Astrocyte (in vitro differentiated cells and primary cell): ENCODE measurements around the gene TAS2R50. TPM values are rescaled to one million over a fixed set of nuclear protein-coding genes. Genes with fewer than 3 reads are reported as not detected.

Experiments
- DNase-seq: peaks from one replicate; pipeline ENCODE4 v3.0.0-alpha.2; 2010; ENCODE audit warnings: low read depth
- FAIRE-seq: peaks from 2 replicates; lab custom pipeline; 2011; peaks lifted over from hg19 to GRCh38; lab: Jason Lieb, UNC
- H2AFZ ChIP-seq: 2 replicates; pipeline ENCODE4 v1.6.0; 2012; ENCODE audit warnings: low read depth, low read length, inconsistent platforms
- H3K27ac ChIP-seq: 2 replicates; pipeline ENCODE4 v1.5.1; 2011; ENCODE audit warnings: low read depth, low read length, inconsistent platforms
- H3K27me3 ChIP-seq: 2 replicates; pipeline ENCODE4 v1.6.0; 2011; ENCODE audit warnings: low read length, inconsistent platforms; ENCODE audit not compliant: insufficient read depth
- H3K36me3 ChIP-seq: 2 replicates; pipeline ENCODE4 v1.5.1; 2011; ENCODE audit warnings: low read length, inconsistent platforms; ENCODE audit not compliant: insufficient read depth
- H3K4me1 ChIP-seq: 2 replicates; pipeline ENCODE4 v1.5.1; 2011; ENCODE audit warnings: low read length, inconsistent platforms; ENCODE audit not compliant: insufficient read depth
- H3K4me2 ChIP-seq: 2 replicates; pipeline ENCODE4 v1.6.0; 2012; ENCODE audit warnings: low read length, inconsistent platforms
- H3K4me3 ChIP-seq: 2 replicates; pipeline ENCODE4 v1.5.1; 2011; ENCODE audit warnings: low read depth, mild to moderate bottlenecking, low read length, inconsistent platforms; ENCODE audit not compliant: insufficient read depth
- H3K79me2 ChIP-seq: 2 replicates; pipeline ENCODE4 v1.6.0; 2012; ENCODE audit warnings: mild to moderate bottlenecking, low read length, inconsistent platforms; ENCODE audit not compliant: insufficient read depth
- H3K9ac ChIP-seq: 2 replicates; pipeline ENCODE4 v1.6.0; 2012; ENCODE audit warnings: mild to moderate bottlenecking, low read length, inconsistent platforms
- H3K9me3 ChIP-seq: 2 replicates; pipeline ENCODE4 v1.5.1; 2012; ENCODE audit warnings: low read depth, mild to moderate bottlenecking, low read length, inconsistent platforms; ENCODE audit not compliant: insufficient read depth
- H4K20me1 ChIP-seq: 2 replicates; pipeline ENCODE4 v1.6.0; 2012; ENCODE audit warnings: low read length, inconsistent platforms; ENCODE audit not compliant: insufficient read depth
- H3K27ac Mint-ChIP-seq: one replicate; pipeline ENCODE4 v1.8.0; 2021; ENCODE audit warnings: mild to moderate bottlenecking, mixed read lengths; ENCODE audit not compliant: unreplicated experiment
- H3K27me3 Mint-ChIP-seq: one replicate; pipeline ENCODE4 v1.8.0; 2021; ENCODE audit warnings: low read depth, mixed read lengths; ENCODE audit not compliant: unreplicated experiment
- H3K36me3 Mint-ChIP-seq: one replicate; pipeline ENCODE4 v1.8.0; 2021; ENCODE audit warnings: low read depth, mixed read lengths; ENCODE audit not compliant: unreplicated experiment
- H3K4me1 Mint-ChIP-seq: one replicate; pipeline ENCODE4 v1.8.0; 2021; ENCODE audit warnings: low read depth, mixed read lengths; ENCODE audit not compliant: unreplicated experiment
- H3K4me3 Mint-ChIP-seq: one replicate; pipeline ENCODE4 v1.8.0; 2021; ENCODE audit warnings: mild to moderate bottlenecking, moderate library complexity, mixed read lengths; ENCODE audit not compliant: unreplicated experiment
- H3K9me3 Mint-ChIP-seq: one replicate; pipeline ENCODE4 v1.8.0; 2021; ENCODE audit warnings: mild to moderate bottlenecking, mixed read lengths; ENCODE audit not compliant: unreplicated experiment
- EZH2 ChIP-seq: IDR thresholded peaks from 2 replicates; pipeline ENCODE4 v1.6.1; 2012; ENCODE audit warnings: mild to moderate bottlenecking, low read length, inconsistent platforms; ENCODE audit not compliant: insufficient read depth
- total RNA-seq: library from RNA; stranded (reverse); gene quantifications from 2 replicates; pipeline ENCODE4 v1.2.1, GENCODE V29; 2021
- TF ChIP-seq, protein P1 (sequence below): IDR thresholded peaks from 2 replicates; pipeline ENCODE4 v1.5.1; 2011; ENCODE audit warnings: low read depth, mild to moderate bottlenecking, inconsistent platforms, low read length, moderate library complexity; ENCODE audit not compliant: insufficient read depth

The TAS2R50 gene
- total RNA-seq, 1 donor from 2014 or later, result 1.2 TPM

- H3K79me2 ChIP-seq, result no peaks in the 10 kb centered on the region
- H3K9me3 Mint-ChIP-seq, result no peaks in the 10 kb centered on the region
- no peaks in the 10 kb centered on the region for H3K36me3 Mint-ChIP-seq
- no peaks in the 10 kb centered on the region for H4K20me1 ChIP-seq
- H3K27ac ChIP-seq, result no peak overlapping the region
- TF ChIP-seq, protein P1, sequence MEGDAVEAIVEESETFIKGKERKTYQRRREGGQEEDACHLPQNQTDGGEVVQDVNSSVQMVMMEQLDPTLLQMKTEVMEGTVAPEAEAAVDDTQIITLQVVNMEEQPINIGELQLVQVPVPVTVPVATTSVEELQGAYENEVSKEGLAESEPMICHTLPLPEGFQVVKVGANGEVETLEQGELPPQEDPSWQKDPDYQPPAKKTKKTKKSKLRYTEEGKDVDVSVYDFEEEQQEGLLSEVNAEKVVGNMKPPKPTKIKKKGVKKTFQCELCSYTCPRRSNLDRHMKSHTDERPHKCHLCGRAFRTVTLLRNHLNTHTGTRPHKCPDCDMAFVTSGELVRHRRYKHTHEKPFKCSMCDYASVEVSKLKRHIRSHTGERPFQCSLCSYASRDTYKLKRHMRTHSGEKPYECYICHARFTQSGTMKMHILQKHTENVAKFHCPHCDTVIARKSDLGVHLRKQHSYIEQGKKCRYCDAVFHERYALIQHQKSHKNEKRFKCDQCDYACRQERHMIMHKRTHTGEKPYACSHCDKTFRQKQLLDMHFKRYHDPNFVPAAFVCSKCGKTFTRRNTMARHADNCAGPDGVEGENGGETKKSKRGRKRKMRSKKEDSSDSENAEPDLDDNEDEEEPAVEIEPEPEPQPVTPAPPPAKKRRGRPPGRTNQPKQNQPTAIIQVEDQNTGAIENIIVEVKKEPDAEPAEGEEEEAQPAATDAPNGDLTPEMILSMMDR, result no peak
- TF ChIP-seq EZH2, result no peak
- H3K4me3 ChIP-seq, result no peak overlapping the region
- no peak overlapping the region for H2AFZ ChIP-seq
- no peaks in the 10 kb centered on the region for H3K36me3 ChIP-seq
- no peaks in the 10 kb centered on the region for H3K27me3 ChIP-seq
- no peaks in the 10 kb centered on the region for H3K9me3 ChIP-seq
- H3K4me1 ChIP-seq, result peaks cover 6% of the 10 kb centered on the region
- H3K27ac Mint-ChIP-seq, result no peak overlapping the region
- FAIRE-seq (no peak), DNase-seq (no peak)
- H3K27me3 Mint-ChIP-seq, result no peaks in the 10 kb centered on the region
- H3K9ac ChIP-seq, result no peak overlapping the region
- no peak overlapping the region for H3K4me3 Mint-ChIP-seq
- H3K4me2 ChIP-seq, result no peak overlapping the region
- peaks cover 16% of the 10 kb centered on the region for H3K4me1 Mint-ChIP-seq
Measured at GRCh38 chr12:10936506-10936905, 50.2 kb downstream of the TAS2R50 start.

Other genes with a start within 250 kb of the TAS2R50 start
- gene TAS2R7, start 184.3 kb downstream of the TAS2R50 start, total RNA-seq, result not detected in 2 replicates
- not detected in 2 replicates for gene TAS2R8, start 179.6 kb downstream of the TAS2R50 start, total RNA-seq
- gene TAS2R9, start 176.7 kb downstream of the TAS2R50 start, total RNA-seq, result not detected in 2 replicates
- 0.27 and 0.29 TPM in 2 replicates for gene TAS2R10, start 160.6 kb downstream of the TAS2R50 start, total RNA-seq
- gene PRR4, start 137.4 kb downstream of the TAS2R50 start, total RNA-seq, result 1.1 and 2.2 TPM in 2 replicates
- gene PRH1, start 102.7 kb downstream of the TAS2R50 start, total RNA-seq, result 7.9 and 10.6 TPM in 2 replicates
- gene TAS2R13, start 77.3 kb downstream of the TAS2R50 start, total RNA-seq, result 0.34 and 0.43 TPM in 2 replicates
- not detected in 2 replicates for gene PRH2, start 57.7 kb downstream of the TAS2R50 start, total RNA-seq
- 1.7 and 2.0 TPM in 2 replicates for gene TAS2R14, start 47.6 kb downstream of the TAS2R50 start, total RNA-seq
- gene TAS2R20, start 11.4 kb upstream of the TAS2R50 start, total RNA-seq, result 0.57 and 0.99 TPM in 2 replicates
- gene TAS2R19, start 35.7 kb upstream of the TAS2R50 start, total RNA-seq, result 2.2 and 3.1 TPM in 2 replicates
- gene TAS2R31, start 44.5 kb upstream of the TAS2R50 start, total RNA-seq, result 2.2 TPM in 2 replicates
- gene TAS2R46, start 75.4 kb upstream of the TAS2R50 start, total RNA-seq, result 0.57 and 0.96 TPM in 2 replicates
- 0.52 and 0.58 TPM in 2 replicates for gene TAS2R43, start 105.4 kb upstream of the TAS2R50 start, total RNA-seq
- gene TAS2R30, start 147.7 kb upstream of the TAS2R50 start, total RNA-seq, result 1.3 and 1.7 TPM in 2 replicates
- gene SMIM10L1, start 184.3 kb upstream of the TAS2R50 start, total RNA-seq, result 16.3 and 16.6 TPM in 2 replicates
- gene TAS2R42, start 200.0 kb upstream of the TAS2R50 start, total RNA-seq, result not detected in 2 replicates